ENCODE measurements around the gene SDC3.

DNA sequence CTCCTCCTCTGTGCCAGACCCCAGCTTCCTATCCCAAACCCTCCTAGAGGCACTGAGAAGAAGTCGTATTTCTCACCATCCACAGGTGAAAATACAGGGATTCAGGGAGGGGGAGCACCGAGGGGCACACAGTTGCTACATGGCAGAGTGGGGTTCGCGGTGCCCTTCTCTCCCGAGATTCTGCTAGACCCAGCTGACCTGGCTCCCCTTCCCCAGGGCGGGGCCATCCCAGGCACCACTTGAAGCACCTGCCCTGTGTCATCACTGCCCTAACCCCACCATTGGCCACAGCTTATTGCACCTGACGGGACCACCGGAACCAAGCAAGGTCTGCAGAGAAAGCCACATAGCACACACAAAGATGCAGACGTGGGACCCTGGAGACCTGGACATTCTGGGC, 30.5 kb downstream of the SDC3 start:
- TF ChIP-seq, protein P1, sequence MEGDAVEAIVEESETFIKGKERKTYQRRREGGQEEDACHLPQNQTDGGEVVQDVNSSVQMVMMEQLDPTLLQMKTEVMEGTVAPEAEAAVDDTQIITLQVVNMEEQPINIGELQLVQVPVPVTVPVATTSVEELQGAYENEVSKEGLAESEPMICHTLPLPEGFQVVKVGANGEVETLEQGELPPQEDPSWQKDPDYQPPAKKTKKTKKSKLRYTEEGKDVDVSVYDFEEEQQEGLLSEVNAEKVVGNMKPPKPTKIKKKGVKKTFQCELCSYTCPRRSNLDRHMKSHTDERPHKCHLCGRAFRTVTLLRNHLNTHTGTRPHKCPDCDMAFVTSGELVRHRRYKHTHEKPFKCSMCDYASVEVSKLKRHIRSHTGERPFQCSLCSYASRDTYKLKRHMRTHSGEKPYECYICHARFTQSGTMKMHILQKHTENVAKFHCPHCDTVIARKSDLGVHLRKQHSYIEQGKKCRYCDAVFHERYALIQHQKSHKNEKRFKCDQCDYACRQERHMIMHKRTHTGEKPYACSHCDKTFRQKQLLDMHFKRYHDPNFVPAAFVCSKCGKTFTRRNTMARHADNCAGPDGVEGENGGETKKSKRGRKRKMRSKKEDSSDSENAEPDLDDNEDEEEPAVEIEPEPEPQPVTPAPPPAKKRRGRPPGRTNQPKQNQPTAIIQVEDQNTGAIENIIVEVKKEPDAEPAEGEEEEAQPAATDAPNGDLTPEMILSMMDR (IDR thresholded peaks at IDR 0.05; ENCODE audit: low read depth, low read length) = no peak
- no peak for TF ChIP-seq EZH2phosphoT487 (IDR thresholded peaks at IDR 0.05; ENCODE audit: low read depth)

Measured in OCI-LY3 (cell line).